ENCODE data around the gene TMEM139.

The TMEM139 gene

GRCh38 chr7:143323653-143324052, 38.9 kb downstream of the TMEM139 start:
- no peak for DNase-seq (ENCODE audit: low read depth, low spot score)

DNA sequence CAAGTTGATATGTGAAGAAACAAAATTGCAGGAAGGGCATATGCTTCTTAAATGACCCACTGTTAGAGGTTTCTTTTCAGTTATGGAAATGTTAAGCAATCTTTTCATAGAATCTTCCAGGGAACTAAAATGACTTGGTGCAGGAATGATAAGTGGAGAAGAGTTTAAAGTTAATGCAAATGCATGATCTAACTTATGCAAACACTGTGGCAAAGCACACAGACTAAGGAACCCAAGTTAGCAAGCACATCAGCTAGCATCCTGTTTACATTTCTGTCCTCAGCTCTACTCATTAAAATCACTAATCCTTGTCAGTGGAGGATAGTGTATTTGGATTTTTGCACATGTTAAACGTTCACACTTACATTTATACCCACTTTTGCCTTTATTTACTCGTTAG, 40.5 kb downstream of the TMEM139 start:
- DNase-seq (ENCODE audit: low read depth, low spot score): no peak

DNA sequence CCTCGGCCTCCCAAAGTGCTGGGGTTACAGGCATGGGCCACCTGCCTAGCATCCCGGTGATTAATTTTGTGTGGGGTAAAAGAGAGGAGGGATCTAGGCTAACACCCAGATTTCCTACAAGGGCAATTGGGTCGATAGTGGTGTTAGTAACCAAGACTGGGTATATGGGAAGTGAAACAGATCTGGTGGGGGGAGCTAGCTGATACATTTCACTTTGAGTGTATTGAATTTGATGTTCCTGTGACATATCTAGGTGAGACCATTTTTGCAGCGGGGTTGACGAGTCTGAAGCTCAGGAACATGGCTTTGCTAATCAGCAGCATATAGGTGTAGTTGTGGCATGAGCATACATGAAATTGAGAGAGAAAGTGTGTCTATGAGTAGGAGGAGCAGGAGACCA, 43.1 kb downstream of the TMEM139 start:
- no peak for DNase-seq (ENCODE audit: low read depth, low spot score)

DNA sequence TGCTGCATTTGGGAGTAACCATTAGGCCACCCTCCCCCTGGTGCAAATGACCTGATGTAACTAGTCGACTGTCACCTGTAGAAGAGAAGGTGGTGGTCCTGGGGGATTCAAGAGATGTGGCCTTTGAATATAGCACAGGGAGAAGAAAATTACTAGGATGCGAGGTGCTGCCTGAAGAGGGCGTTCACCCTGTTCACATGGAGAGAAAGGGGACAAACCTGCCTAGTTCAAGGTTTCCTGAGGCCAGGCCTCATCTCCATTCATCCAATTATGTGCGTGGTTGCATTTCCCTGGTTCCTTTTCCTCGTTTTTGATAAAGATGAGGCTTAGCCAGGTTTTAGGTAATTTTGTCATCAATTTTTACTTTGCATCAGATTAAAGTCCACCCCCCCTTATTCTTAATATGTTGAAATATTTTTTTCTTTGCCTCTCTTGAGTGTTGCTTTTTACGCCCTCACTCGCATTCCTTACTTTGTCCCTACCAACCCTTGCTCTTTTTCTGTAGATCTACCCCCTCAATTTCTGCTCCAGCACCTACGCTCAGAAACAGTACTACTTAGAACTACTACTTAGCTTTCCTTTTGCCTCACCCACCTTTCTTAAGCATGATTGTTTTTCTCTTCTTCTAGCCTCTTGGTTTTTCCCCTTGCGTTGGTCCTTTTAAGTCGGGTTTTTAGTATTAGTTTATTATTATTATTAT, 44.9 kb downstream of the TMEM139 start:
- DNase-seq (ENCODE audit: low read depth, low spot score): no peak

GRCh38 chr7:143331179-143331801, 46.5 kb downstream of the TMEM139 start:
- peak; percentile 45 for DNase-seq (ENCODE audit: low read depth, low spot score)

- no peak for DNase-seq (ENCODE audit: low read depth, low spot score)
Measured at GRCh38 chr7:143334244-143334643, 49.5 kb downstream of the TMEM139 start.

DNA sequence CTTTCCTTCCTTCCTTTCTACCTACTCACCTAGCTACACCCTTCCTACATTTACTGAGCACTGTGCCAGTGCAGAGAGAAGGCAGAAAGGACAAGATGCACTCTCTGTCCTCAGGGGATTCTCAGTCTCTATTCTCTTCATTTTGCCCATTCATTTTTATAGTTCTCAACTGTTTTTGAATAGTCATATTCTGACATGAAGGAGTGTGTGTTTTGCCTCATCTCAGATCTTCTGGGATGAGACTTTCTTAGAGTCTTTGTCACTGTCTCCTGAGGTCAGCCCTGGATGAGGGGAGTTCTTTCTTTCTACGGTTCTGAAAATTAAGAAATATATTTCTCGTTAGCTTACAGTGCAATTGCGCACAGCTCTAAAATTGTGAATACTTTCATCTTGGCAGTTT, 52.5 kb downstream of the TMEM139 start:
- no peak for DNase-seq (ENCODE audit: low read depth, low spot score)
